A673 (cell line): ENCODE measurements around the gene KRTAP10-5. TPM values are rescaled to one million over a fixed set of nuclear protein-coding genes. Genes with fewer than 3 reads are reported as not detected.

Experiments used
- BruUV-seq: library from RNA; stranded (reverse); fragments of 400-500 nt; replicated peaks from 2 replicates; lab custom pipeline; 2021; lab: Mats Ljungman, UMichigan
- CTCF ChIA-PET: fragments of 300-600 bp; sonication (Branson Sonifier 250); formaldehyde crosslinking; loops from one replicate; lab custom pipeline; 2022; ENCODE audit warnings: antibody characterized with exemption; lab: Charles Lee
- POLR2A ChIA-PET: fragments of 300-600 bp; sonication (Branson Sonifier 250); formaldehyde crosslinking; loops from one replicate; lab custom pipeline; 2022; ENCODE audit warnings: antibody characterized with exemption; ENCODE audit not compliant: low non-redundant PET; lab: Charles Lee
- DNase-seq: peaks from one replicate; pipeline ENCODE4 v3.0.0-alpha.2; 2015; ENCODE audit warnings: low spot score
- H3K27ac ChIP-seq: fragments of 200-600 bp; sonication (generic); 2 replicates; pipeline ENCODE4 v1.5.1; 2016; ENCODE audit warnings: mixed run types, low read depth, mild to moderate bottlenecking, mixed read lengths, antibody characterized with exemption, low read length; ENCODE audit not compliant: poor library complexity, severe bottlenecking
- H3K27me3 ChIP-seq: fragments of 200-600 bp; sonication (generic); replicated peaks from 2 replicates; pipeline ENCODE4 v1.6.1; 2017; ENCODE audit warnings: mixed run types, low read depth, mild to moderate bottlenecking, mixed read lengths, antibody characterized with exemption, low read length; ENCODE audit not compliant: insufficient read depth, poor library complexity
- H3K36me3 ChIP-seq: fragments of 200-600 bp; sonication (generic); 2 replicates; pipeline ENCODE4 v1.6.1; 2016; ENCODE audit warnings: mixed run types, mild to moderate bottlenecking, mixed read lengths, antibody characterized with exemption, low read length; ENCODE audit not compliant: insufficient read depth, poor library complexity, severe bottlenecking
- H3K4me1 ChIP-seq: fragments of 200-600 bp; sonication (generic); 2 replicates; pipeline ENCODE4 v1.6.1; 2017; ENCODE audit warnings: mixed run types, mild to moderate bottlenecking, mixed read lengths, antibody characterized with exemption, low read length; ENCODE audit not compliant: insufficient read depth, poor library complexity, severe bottlenecking
- H3K4me3 ChIP-seq: fragments of 200-600 bp; sonication (generic); 2 replicates; pipeline ENCODE4 v1.5.1; 2016; ENCODE audit warnings: low read depth, mixed run types, mild to moderate bottlenecking, mixed read lengths, low read length; ENCODE audit not compliant: poor library complexity, severe bottlenecking
- H3K9me3 ChIP-seq: fragments of 200-600 bp; sonication (generic); 2 replicates; pipeline ENCODE4 v1.6.1; 2016; ENCODE audit warnings: mixed run types, low read depth, mild to moderate bottlenecking, mixed read lengths, antibody characterized with exemption, low read length; ENCODE audit not compliant: poor library complexity, severe bottlenecking
- CTCF ChIP-seq: fragments of 300-800, 200-600 bp; sonication (generic); conservative IDR thresholded peaks from 2 replicates; pipeline ENCODE4 v1.5.1; 2017; ENCODE audit warnings: low read depth, mild to moderate bottlenecking, antibody characterized with exemption, low read length, moderate library complexity, mixed read lengths
- EZH2 ChIP-seq: fragments of 200-600 bp; sonication (generic); IDR thresholded peaks from 2 replicates; pipeline ENCODE4 v1.6.1; 2017; ENCODE audit warnings: borderline replicate concordance, low read depth, mild to moderate bottlenecking, mixed read lengths, antibody characterized with exemption, low read length; ENCODE audit not compliant: poor library complexity, severe bottlenecking
- intact Hi-C: fragments of 100-400 bp; cut with micrococcal nuclease; formaldehyde crosslinking; loops from one replicate; pipeline ENCODE4 v1.10.0; 2022; ENCODE audit not compliant: unreplicated experiment
- total RNA-seq: library from RNA; stranded (reverse); gene quantifications from 2 replicates; pipeline ENCODE4 v1.2.3, GENCODE V29; 2021

The KRTAP10-5 gene
- total RNA-seq, 1 experiment from 2014 or later, result not detected

DNA sequence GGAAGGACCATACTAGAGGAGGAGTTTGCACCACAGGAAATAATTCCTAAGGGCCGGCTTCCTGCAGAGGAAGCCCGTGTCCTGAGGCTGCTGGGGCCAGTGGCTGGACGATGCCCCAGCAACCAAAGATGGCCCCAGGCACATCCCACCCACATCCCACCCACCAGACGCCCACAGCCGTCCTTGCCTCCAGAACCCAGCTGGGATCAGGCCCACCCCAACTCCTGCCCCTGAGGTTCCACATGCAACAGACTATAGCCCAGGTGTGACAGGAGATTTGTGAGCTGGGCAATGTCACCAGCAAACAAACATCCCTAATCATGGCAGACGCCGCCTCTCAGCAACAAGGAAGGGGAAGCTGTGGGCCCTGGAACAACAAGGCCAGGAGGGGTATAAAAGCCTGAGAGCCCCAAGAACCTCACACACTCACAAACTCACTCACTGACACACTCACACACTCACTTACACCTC, 46.3 kb upstream of the KRTAP10-5 start, which contains the start of gene KRTAP10-9:
KRTAP10-9 (plus strand) TSS at position 421 of the 471 bp plus-strand sequence. CDS start 79 bp downstream, outside the sequence.
- Histone ChIP-seq H3K36me3 (no peaks in the 10 kb centered on the region), H3K4me3 (no peak within 1 kb of the TSS), H3K9me3 (peaks cover 29% of the 10 kb centered on the region), H3K4me1 (no peaks in the 10 kb centered on the region), H3K27ac (no peak within 1 kb of the TSS), H3K27me3 (no peaks in the 10 kb centered on the region)
- ChIA-PET CTCF (no interaction called here), POLR2A (no interaction called here)
- TF ChIP-seq CTCF (no peak), EZH2 (no peak)
- no peak for DNase-seq
- no TSS peak for BruUV-seq
- intact Hi-C loops, result no loop called here

- no peak for TF ChIP-seq EZH2
- no peak for TF ChIP-seq CTCF
- CTCF ChIA-PET, result no interaction called here
- H3K9me3 ChIP-seq, result peaks cover 27% of the 10 kb centered on the region
- no peaks in the 10 kb centered on the region for H3K4me1 ChIP-seq
- H3K27me3 ChIP-seq, result no peaks in the 10 kb centered on the region
- no peak for DNase-seq
- H3K4me3 ChIP-seq, result no peak overlapping the region
- H3K27ac ChIP-seq, result no peak overlapping the region
- no peaks in the 10 kb centered on the region for H3K36me3 ChIP-seq
- no TSS peak for BruUV-seq
- intact Hi-C loops, result no loop called here
- POLR2A ChIA-PET, result no interaction called here
These were observed 45.9 kb upstream of the KRTAP10-5 start for GRCh38 chr21:44626262-44626661.

DNA sequence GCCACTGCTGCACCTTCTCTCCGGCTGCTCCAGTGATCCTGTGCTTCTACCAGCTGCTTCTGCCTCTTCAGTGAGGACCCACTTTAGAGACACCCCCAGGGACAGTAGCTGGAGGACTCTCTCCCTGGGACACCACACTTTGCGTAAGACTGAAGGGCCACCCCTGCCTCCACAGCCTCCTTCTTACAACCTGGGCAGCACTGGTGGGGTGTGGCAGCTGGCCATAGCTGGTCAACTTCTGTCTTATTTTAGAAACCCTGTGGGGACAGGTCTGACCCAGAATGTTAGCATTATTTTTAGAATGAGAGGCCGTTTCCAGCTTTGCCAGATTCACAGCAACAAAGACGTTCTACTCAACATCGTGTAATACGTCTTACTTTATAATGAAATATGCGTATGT, 45.4 kb upstream of the KRTAP10-5 start:
- POLR2A ChIA-PET, result no interaction called here
- Histone ChIP-seq H3K4me3 (no peak overlapping the region), H3K36me3 (no peaks in the 10 kb centered on the region), H3K27me3 (no peaks in the 10 kb centered on the region), H3K4me1 (no peaks in the 10 kb centered on the region), H3K9me3 (peaks cover 22% of the 10 kb centered on the region), H3K27ac (no peak overlapping the region)
- intact Hi-C loops, result no loop called here
- CTCF ChIA-PET, result no interaction called here
- TF ChIP-seq CTCF (no peak), EZH2 (no peak)
- DNase-seq, result no peak
- BruUV-seq, result no TSS peak
